Peyer's patch (tissue), 4 donors: ENCODE results near the gene PARD3B.

Source experiments
- POLR2A ChIP-seq, 2 donors: fragments of 450-650 bp; IDR thresholded peaks; one replicate each; pipeline ENCODE4 v1.5.1; 2017; ENCODE audit warnings: antibody characterized with exemption in 2 of 2, mild to moderate bottlenecking in 2 of 2, moderate library complexity in 2 of 2
- TF ChIP-seq, protein P1 (sequence below), 6 experiments: fragments of 450-650 bp in 4 of 6; fragments of 200-600 bp in 2 of 6; sonication (generic) in 1 of 6; IDR thresholded peaks; one replicate each; pipeline ENCODE4 v1.5.1; 2017 to 2019; ENCODE audit warnings: antibody characterized with exemption in 6 of 6, mild to moderate bottlenecking in 3 of 6, moderate library complexity in 1 of 6

DNA sequence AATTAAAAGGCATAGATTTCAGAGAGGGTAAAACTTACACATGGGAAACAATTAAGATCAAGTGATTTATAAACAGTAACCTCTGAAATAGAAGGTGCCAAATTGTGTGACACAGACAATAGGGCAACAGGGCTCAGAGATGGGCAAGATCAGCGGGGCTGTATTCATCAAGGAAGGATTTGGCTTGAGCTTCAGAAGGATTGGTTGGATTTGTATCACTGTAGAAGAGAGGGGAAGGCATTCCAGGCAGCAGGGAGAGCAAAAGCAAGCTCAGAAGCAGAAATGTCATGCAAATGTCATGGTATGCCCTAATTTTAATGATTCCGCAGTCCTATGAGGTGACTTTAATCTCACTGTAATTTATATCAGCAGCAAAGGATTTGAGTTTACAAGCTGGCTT, 722.0 kb downstream of the PARD3B start:
- TF ChIP-seq, protein P1, sequence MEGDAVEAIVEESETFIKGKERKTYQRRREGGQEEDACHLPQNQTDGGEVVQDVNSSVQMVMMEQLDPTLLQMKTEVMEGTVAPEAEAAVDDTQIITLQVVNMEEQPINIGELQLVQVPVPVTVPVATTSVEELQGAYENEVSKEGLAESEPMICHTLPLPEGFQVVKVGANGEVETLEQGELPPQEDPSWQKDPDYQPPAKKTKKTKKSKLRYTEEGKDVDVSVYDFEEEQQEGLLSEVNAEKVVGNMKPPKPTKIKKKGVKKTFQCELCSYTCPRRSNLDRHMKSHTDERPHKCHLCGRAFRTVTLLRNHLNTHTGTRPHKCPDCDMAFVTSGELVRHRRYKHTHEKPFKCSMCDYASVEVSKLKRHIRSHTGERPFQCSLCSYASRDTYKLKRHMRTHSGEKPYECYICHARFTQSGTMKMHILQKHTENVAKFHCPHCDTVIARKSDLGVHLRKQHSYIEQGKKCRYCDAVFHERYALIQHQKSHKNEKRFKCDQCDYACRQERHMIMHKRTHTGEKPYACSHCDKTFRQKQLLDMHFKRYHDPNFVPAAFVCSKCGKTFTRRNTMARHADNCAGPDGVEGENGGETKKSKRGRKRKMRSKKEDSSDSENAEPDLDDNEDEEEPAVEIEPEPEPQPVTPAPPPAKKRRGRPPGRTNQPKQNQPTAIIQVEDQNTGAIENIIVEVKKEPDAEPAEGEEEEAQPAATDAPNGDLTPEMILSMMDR (IDR thresholded peaks at IDR 0.05): no peak
- no peak for TF ChIP-seq POLR2A (IDR thresholded peaks at IDR 0.05)
